HG03558 (cell line): ENCODE measurements around the gene EID1.
"Not testable (repeated sequence)": the region's sequence is repeated elsewhere in the genome, so short reads cannot be mapped to it uniquely, and the experiment has no call there.

ENCODE experiments used
- ATAC-seq: cut with Tn5 transposase; IDR thresholded peaks from one replicate; pipeline ENCODE4 v1.9.1; 2021; ENCODE audit warnings: moderate number of reproducible peaks; ENCODE audit not compliant: unreplicated experiment; ENCODE audit errors: extremely low read depth

Gene EID1

DNA sequence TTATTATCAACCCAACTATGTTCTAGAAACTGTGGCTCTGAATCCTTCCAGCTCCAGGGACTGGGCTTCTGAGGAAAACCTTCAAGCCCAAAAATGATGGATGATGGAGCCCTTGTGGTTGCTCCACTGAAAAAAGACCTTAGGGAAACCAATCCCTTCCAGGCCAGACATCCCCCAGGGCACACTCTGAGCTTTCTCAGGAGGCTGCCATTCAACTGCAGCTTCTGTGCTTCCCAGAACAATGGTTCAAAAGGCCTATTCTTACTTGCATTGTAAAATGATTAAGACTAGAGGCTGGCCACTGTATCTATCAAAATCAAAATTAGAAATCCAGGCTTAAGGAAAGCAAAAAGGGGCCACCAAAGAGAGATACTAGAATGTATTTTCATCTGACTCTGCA lies 27.3 kb downstream of the EID1 start:
- no peak for ATAC-seq

DNA sequence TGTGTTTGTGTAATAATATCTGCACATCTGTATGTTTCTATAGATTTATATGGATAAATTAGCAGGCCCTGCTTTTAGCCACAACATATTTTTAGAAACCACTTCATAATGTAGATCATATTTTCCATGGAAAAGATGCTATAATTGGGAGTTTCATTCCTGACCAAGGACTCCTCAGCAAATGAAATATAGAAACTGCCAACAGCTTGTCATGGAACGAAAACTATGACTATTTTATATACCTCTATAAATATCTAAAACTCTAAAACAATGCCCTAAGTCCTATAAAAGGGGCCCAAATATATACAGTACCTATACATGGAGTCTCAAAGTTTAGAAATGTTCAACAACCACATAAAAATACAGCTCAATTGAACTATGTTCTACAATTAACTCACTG lies 27.9 kb downstream of the EID1 start:
- no peak for ATAC-seq

DNA sequence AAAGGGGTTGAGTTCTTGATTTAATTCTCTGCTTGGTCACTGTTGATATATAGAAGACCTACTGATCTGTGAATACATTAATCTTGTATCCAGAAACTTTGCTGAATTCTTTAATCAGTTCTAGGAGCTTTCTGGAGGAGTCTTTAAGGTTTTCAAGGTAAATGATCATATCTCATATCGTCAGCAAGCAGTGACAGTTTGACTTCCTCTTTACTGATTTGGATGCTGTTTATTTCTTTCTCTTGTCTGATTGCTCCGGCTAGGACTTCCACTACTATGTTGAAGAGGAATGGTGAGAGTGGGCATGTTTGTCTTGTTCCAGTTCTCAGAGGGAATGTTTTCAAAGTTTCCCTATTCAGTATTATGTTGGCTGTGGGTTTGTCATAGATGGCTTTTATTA lies 31.4 kb downstream of the EID1 start:
- not testable (repeated sequence) for ATAC-seq

DNA sequence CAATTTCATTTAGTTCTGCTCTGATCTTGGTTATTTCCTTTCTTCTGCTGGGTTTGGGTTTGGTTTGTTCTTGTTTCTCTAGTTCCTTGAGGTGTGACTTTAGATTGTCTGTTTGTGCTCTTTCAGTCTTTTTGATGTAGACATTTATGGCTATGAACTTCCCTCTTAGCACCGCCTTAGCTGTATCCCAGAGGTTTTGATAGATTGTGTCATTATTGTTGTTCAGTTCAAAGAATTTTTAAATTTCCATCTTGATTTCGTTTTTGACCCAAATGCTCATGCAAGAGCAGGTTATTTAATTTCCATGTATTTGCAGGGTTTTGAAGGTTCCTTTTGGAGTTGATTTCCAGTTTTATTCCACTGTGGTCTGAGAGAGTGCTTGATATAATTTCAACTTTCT lies 32.6 kb downstream of the EID1 start:
- not testable (repeated sequence) for ATAC-seq

DNA sequence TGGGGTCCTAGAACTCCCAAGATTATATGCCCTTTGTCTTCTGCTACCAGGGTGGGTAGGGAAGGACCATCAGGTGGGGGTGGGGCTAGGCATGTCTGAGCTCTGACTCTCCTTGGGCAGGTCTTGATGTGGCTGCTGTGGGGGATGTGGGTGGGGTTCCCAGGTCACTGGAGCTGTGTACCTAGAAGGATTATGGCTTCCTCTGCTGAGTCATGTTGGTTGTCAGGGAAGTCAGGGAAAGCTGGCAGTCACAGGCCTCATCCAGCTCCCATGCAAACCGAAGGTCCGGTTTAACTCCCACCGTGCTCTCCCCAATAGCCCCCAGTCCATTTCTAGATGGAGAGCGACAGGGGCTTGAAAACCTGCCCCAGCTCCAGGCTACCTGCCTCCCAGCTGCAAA lies 35.2 kb downstream of the EID1 start:
- no peak for ATAC-seq

DNA sequence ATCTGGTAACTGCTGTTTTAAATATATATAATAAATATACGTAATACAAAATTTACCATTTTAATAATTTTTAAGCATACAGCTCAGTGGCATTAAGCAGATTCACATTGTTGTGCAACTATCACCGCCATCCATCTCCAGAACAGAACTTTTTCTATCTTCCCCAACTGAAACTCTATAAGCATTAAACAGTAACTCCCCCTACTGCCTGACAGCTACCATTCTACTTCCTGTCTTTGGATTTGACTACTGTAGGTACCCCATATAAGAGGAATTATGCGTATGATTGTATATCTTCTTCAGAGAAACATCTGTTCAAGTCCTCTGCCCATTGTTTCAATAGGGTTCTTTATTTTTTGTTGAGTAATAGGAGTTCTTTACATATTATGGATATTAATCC lies 36.8 kb downstream of the EID1 start:
- ATAC-seq: no peak

DNA sequence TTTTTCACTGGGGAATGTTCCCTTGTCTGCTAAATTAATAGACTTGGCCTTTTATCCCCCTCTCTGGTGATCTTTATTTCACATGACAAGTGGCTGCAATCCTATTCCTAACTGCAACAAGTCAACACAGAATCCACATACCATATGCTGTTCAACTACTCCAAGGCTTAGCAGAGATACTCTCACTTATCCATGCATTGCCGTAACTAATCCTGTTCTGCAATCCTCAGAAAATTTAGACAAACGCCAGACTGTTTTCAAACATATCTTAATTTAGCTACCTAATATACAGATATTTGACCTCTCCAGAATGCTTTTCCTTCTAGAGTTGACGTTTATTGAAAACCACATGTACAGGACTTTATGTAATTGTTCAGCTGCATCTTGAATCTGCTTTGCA lies 37.9 kb downstream of the EID1 start:
- no peak for ATAC-seq

DNA sequence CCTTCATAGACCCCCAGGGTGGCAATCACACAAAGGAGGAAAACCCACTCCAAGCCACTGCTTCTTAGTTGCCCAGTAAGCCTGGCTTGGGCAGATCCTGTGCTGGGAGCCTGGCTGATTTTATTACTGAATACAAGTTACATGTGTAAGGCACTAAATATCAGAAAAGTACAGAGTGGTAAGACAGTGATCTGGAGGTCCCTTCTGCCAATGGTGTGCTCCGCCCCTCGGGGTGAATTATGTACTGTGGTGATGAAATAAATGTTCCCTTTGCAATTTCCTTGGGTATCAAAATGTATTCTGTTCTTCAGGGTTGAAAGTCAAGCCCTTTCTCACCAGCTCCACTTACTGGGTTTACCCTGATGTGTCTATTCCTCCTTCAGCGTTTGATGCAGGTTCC lies 38.8 kb downstream of the EID1 start:
- no peak for ATAC-seq

DNA sequence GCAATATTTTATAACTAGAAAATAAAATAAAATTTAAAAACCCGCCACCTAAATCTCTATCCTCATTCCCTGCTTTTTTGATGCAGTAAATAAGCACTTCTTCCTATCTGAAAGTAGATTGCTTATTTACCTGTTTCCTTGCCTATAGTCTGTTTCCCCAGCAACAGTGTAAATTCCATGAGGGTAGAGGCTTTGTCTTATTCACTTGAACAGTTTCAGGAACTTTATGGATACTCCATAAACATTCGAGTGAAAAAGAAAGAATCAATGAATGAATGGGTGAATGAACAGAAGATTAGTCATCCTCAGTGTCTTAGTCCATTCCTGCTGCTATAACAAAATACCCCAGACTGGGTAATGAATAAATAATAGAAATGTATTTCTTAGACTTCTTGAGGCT lies 44.1 kb downstream of the EID1 start:
- no peak for ATAC-seq

DNA sequence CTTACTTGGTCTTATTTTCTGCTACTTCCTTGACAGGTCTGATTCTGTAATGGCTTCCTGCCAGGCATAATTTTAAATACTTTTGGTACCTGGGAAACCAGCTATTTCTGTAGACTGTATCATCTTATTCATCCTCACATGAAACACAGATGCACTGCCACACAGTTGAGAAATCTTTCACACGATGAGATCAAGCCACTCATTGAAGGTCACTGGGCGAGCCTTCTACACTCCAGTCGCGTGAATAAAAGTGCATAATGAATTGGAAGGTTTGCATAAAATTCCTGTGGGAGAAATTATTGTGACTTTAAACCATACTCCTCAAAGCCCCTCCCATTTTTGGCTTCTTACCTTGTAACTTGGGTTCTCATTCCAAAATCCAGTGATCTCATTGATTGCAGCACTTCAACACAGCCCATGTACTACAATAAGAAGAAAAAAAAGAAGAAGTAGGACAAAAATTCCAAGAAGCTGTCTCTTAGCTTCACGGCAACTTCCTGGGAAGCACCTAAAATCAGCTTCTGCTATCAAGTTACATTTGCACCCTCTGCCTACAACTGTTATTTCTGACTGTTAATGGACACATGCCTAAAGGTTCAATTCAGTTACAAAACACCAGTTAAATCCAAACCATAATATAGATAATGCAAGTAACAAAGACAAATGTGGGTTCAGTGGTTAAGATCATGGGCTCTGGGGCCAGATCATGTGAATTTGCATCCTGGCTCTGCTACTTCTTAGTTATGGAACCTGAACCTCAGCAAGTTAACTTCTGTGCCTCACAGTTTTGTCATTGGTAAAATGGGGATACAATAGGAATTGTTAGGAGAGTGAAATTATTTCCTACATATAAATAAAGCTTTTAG lies 46.8 kb downstream of the EID1 start:
- ATAC-seq: no peak

DNA sequence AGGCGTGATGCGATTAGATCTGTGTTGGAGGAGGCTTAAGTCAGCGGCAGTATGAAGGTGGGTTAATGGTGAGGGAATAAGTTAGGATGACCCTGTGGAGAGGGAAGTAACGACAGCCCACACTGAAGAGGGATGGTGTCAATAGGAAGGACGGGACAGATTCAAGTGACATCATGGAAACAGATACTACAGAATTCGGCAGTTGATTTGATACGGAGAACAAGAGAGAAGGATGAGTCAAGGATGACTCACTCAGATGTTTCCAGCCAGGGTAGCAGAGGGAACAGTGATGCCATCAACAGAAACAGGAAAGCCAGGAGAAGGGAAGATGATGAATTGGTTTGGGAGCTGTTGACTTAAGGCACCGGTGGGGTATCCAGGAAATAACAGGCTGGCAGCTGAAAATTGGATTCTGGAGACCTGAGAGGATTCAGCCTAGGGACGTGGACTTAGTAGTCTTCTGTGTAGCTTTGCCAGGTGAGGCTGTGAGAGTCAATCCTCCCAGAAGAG lies 47.8 kb downstream of the EID1 start:
- ATAC-seq: no peak

DNA sequence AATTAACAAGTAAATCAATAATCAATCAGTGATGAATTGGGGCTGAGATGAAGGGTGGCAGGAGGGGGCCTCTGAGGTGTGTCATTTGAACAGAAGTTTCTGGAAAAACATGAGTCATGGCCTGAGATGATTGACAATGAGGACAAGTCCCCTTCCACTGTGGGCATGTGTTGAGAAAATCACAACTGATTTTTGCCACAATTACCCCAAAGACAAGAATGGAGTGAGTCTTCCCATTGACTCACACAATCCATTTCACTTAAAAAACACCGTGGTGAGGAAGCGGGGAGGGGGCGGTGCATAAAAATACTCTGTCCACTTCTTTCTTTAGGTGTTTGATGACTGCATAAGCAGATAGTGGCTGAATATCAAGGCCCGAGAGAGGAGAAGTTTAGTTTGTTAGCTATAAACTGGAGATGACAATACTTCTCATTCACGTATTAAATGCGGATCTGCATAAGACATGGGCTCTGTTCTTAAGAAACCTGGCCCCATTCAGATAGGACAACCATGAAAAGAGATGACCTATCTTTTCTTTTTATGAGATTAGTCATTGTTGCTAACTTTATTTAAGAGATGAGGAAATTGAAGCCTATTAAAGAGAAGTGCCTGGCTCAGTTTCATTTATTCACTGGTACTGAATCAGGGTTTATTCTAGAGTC lies 51.1 kb downstream of the EID1 start:
- ATAC-seq: no peak

DNA sequence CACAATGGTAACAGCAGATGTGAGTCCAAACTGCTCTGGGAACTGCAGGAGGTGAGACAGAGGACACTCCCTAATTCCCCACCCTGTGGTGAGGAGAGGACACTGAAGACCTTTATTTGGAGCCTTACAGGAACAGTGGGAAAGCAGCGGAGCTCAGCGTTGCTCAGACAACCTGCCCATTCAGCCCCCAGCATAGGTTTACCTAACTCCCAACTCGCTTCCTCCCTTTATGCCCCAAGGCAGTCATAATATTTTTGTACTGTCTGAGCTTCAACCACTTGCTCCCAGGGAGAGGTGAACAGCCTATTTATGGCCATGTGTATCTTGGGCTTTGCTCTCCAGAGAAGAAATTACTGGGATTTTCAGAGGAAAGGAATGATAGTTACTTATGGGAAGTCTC lies 51.7 kb downstream of the EID1 start:
- no peak for ATAC-seq
